Measurements from ENCODE around the gene GP1BB. TPM values are rescaled to one million over a fixed set of nuclear protein-coding genes. Genes with fewer than 3 reads are reported as not detected.

GP1BB gene
- polyA plus RNA-seq, 1 donor from 2014 or later = 42.0 TPM

DNA sequence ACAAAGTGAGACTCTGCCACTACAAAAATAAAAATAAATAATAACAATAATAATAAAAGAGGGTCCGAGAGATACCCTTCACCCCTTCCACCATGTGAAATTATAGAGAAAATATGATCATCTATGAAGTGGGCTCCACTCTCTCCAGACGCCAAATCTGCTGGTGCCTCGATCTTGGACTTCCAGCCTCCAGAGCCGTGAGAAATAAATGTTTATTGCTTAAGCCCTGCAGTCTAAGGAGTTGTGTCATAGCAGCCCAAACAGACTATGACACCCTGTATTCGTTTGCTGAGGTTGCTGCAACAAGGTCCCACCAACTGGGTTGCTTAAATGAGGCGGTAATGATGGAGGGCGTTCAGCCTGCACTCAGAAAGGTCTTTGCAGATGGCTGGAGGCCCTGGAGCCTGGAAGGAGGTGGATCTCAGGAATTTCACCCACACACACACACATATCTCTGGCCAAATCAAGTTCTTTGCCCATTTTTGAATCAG lies 16.6 kb upstream of the GP1BB start:
- no peaks in the 10 kb centered on the region for H3K9me3 ChIP-seq (ENCODE audit: low read length)
- H3K36me3 ChIP-seq (ENCODE audit: insufficient read depth, low read length) = no peaks in the 10 kb centered on the region
- no peak overlapping the region for H3K4me3 ChIP-seq (ENCODE audit: low read length)
- no peak overlapping the region for H3K9ac ChIP-seq (ENCODE audit: low read length)
- TF ChIP-seq EP300 (conservative IDR thresholded peaks at IDR 0.05; ENCODE audit: poor library complexity, severe bottlenecking) (no peak), MXI1 (conservative IDR thresholded peaks at IDR 0.05; ENCODE audit: poor library complexity, severe bottlenecking) (no peak), TAF1 (IDR thresholded peaks at IDR 0.05; ENCODE audit: low read depth) (no peak), EZH2 (IDR thresholded peaks at IDR 0.05; ENCODE audit: borderline replicate concordance, insufficient read depth, low read length, poor library complexity, severe bottlenecking) (no peak), POLR2AphosphoS5 (IDR thresholded peaks at IDR 0.05) (no peak)
- TF ChIP-seq, protein P1, sequence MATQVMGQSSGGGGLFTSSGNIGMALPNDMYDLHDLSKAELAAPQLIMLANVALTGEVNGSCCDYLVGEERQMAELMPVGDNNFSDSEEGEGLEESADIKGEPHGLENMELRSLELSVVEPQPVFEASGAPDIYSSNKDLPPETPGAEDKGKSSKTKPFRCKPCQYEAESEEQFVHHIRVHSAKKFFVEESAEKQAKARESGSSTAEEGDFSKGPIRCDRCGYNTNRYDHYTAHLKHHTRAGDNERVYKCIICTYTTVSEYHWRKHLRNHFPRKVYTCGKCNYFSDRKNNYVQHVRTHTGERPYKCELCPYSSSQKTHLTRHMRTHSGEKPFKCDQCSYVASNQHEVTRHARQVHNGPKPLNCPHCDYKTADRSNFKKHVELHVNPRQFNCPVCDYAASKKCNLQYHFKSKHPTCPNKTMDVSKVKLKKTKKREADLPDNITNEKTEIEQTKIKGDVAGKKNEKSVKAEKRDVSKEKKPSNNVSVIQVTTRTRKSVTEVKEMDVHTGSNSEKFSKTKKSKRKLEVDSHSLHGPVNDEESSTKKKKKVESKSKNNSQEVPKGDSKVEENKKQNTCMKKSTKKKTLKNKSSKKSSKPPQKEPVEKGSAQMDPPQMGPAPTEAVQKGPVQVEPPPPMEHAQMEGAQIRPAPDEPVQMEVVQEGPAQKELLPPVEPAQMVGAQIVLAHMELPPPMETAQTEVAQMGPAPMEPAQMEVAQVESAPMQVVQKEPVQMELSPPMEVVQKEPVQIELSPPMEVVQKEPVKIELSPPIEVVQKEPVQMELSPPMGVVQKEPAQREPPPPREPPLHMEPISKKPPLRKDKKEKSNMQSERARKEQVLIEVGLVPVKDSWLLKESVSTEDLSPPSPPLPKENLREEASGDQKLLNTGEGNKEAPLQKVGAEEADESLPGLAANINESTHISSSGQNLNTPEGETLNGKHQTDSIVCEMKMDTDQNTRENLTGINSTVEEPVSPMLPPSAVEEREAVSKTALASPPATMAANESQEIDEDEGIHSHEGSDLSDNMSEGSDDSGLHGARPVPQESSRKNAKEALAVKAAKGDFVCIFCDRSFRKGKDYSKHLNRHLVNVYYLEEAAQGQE (IDR thresholded peaks at IDR 0.05; ENCODE audit: borderline replicate concordance) = no peak
- no peaks in the 10 kb centered on the region for H3K9me2 ChIP-seq (ENCODE audit: insufficient read depth, low read length)
- H3K4me2 ChIP-seq (ENCODE audit: low read length) = no peak overlapping the region
- H3K27ac ChIP-seq (ENCODE audit: low read length) = no peak overlapping the region
- no peaks in the 10 kb centered on the region for H3F3A ChIP-seq (ENCODE audit: insufficient read depth, low read length, poor library complexity, severe bottlenecking)
- no peaks in the 10 kb centered on the region for H3K79me2 ChIP-seq (replicated peaks; ENCODE audit: insufficient read depth, low read length)
- H3K27me3 ChIP-seq (ENCODE audit: insufficient read depth, low read depth, low read length) = no peaks in the 10 kb centered on the region
- H2AFZ ChIP-seq (ENCODE audit: low read depth, low read length) = no peak overlapping the region
- H4K20me1 ChIP-seq (ENCODE audit: insufficient read depth) = no peaks in the 10 kb centered on the region

DNA sequence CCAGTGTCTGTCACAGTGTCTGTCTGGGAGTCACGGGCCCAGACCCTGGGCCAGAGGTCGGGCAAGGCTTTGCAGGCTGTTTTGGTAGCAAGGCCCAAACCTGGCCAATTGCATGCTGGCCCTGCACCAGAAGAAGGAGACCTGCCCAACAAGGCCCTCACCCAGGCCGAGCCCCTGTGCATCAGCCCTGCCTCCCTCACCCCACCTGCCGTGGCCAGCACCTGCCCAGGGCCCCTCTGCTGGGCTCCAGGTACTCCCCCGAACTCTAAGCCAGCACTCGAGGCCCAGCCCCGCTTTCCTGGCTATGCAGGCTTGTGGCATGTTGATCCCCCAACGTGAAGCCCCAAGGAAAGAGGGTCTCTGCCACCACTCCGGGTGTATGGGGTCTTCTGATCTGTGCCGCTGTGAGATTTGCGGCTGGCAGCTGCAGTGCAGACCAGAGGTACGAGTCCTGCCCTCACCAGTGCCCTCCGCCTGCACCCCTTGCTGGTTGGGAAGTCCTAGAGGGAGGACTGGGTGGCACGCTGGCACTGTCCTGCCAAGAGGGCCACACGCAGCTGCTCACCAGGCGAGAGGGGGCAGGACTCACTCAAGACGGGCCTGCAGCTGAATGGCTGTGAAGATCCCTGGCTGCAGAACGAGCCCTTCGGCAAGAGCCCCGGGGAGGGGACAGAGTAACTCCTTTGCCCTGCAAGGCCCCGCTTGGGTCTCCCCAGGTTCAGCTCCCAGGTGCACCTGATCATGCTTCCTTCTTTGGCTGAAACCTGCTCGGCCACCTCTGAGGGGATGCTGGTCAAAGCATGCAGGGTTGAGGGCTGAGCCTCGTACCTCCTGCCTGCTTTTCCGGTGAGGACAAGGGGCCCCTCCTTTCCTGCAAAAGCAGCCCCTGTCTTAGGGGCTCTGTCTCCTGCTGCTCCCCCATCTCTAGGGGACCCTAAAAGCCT lies 15.7 kb upstream of the GP1BB start:
- no peaks in the 10 kb centered on the region for H3F3A ChIP-seq (ENCODE audit: insufficient read depth, low read length, poor library complexity, severe bottlenecking)
- no peaks in the 10 kb centered on the region for H3K36me3 ChIP-seq (ENCODE audit: insufficient read depth, low read length)
- H3K27ac ChIP-seq (ENCODE audit: low read length) = no peak overlapping the region
- no peaks in the 10 kb centered on the region for H3K27me3 ChIP-seq (ENCODE audit: insufficient read depth, low read depth, low read length)
- H3K9me3 ChIP-seq (ENCODE audit: low read length) = no peaks in the 10 kb centered on the region
- H2AFZ ChIP-seq (ENCODE audit: low read depth, low read length) = no peak overlapping the region
- H3K4me3 ChIP-seq (ENCODE audit: low read length) = no peak overlapping the region
- TF ChIP-seq, protein P2, sequence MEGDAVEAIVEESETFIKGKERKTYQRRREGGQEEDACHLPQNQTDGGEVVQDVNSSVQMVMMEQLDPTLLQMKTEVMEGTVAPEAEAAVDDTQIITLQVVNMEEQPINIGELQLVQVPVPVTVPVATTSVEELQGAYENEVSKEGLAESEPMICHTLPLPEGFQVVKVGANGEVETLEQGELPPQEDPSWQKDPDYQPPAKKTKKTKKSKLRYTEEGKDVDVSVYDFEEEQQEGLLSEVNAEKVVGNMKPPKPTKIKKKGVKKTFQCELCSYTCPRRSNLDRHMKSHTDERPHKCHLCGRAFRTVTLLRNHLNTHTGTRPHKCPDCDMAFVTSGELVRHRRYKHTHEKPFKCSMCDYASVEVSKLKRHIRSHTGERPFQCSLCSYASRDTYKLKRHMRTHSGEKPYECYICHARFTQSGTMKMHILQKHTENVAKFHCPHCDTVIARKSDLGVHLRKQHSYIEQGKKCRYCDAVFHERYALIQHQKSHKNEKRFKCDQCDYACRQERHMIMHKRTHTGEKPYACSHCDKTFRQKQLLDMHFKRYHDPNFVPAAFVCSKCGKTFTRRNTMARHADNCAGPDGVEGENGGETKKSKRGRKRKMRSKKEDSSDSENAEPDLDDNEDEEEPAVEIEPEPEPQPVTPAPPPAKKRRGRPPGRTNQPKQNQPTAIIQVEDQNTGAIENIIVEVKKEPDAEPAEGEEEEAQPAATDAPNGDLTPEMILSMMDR (IDR thresholded peaks at IDR 0.05; ENCODE audit: poor library complexity, severe bottlenecking) = no peak
- TF ChIP-seq SMC3 (conservative IDR thresholded peaks at IDR 0.05; ENCODE audit: poor library complexity) = no peak
- TF ChIP-seq, protein P1 (IDR thresholded peaks at IDR 0.05; ENCODE audit: borderline replicate concordance) = no peak
- no peak for TF ChIP-seq EZH2 (IDR thresholded peaks at IDR 0.05; ENCODE audit: borderline replicate concordance, insufficient read depth, low read length, poor library complexity, severe bottlenecking)
- no peak for TF ChIP-seq TAF1 (IDR thresholded peaks at IDR 0.05; ENCODE audit: low read depth)
- TF ChIP-seq MXI1 (conservative IDR thresholded peaks at IDR 0.05; ENCODE audit: poor library complexity, severe bottlenecking) = no peak
- TF ChIP-seq POLR2AphosphoS5 (IDR thresholded peaks at IDR 0.05) = no peak
- no peaks in the 10 kb centered on the region for H3K79me2 ChIP-seq (replicated peaks; ENCODE audit: insufficient read depth, low read length)
- H3K9ac ChIP-seq (ENCODE audit: low read length) = no peak overlapping the region
- H3K9me2 ChIP-seq (ENCODE audit: insufficient read depth, low read length) = no peaks in the 10 kb centered on the region
- no peaks in the 10 kb centered on the region for H4K20me1 ChIP-seq (ENCODE audit: insufficient read depth)
- no peak overlapping the region for H3K4me2 ChIP-seq (ENCODE audit: low read length)
